ENCODE data around the gene TRANK1. TPM values are rescaled to one million over a fixed set of nuclear protein-coding genes. Genes with fewer than 3 reads are reported as not detected.

TRANK1 gene
- total RNA-seq, 2 donors from 2014 or later, result 3.6 to 7.8 TPM

DNA sequence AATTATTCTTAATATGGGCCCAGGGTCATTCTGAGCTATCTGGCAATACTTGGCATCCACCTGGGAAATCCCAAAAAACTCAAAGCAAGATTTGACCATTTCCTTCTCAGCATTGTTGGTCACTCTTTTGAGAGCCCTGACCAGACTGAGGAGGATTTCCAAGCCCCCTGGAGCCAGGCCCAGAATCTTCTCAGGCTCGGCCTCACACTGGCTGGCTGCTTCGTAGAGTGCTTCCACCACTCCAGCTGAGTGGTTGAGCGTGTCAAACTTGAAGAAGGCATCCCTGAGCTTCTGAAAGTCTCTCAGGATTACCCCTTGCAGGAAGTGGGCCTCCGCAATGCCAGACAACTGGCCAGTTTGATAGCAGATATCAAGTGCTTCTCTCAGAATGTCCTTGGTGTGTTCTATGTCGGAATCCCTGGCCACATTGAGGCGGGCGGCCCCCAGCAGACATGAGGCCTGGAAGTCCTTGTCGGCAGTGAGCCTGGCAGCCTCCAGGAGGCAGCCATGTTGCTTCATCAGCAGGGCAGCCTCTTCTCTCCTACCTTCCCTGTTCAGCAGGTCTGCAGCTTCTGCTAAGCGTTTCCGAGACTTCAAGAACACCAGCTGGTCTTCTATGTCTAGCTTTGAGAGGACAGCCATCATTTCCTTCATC, 111.6 kb downstream of the TRANK1 start:
- Histone ChIP-seq H3K4me3 (no peak overlapping the region), H3K9me3 (no peaks in the 10 kb centered on the region), H3K36me3 (replicated peaks in 1 of 2; ENCODE audit: insufficient read depth in 1 of 2, low read depth in 2 of 2) (peaks cover 0 to 1% of the 10 kb centered on the region in 2 donors), H3K27me3 (no peaks in the 10 kb centered on the region), H3K27ac (no peak overlapping the region), H3K4me1 (no peaks in the 10 kb centered on the region)
- intact Hi-C loops (cut with DNase I), result no loop called here
- WGBS, 2 donors, result 90 to 94% methylated on average over 6 to 10 of the region's 10 CpGs
- DNase-seq (no peak), ATAC-seq (no peak)
- no peak for TF ChIP-seq POLR2A (IDR thresholded peaks at IDR 0.05)
- TF ChIP-seq, protein P1, sequence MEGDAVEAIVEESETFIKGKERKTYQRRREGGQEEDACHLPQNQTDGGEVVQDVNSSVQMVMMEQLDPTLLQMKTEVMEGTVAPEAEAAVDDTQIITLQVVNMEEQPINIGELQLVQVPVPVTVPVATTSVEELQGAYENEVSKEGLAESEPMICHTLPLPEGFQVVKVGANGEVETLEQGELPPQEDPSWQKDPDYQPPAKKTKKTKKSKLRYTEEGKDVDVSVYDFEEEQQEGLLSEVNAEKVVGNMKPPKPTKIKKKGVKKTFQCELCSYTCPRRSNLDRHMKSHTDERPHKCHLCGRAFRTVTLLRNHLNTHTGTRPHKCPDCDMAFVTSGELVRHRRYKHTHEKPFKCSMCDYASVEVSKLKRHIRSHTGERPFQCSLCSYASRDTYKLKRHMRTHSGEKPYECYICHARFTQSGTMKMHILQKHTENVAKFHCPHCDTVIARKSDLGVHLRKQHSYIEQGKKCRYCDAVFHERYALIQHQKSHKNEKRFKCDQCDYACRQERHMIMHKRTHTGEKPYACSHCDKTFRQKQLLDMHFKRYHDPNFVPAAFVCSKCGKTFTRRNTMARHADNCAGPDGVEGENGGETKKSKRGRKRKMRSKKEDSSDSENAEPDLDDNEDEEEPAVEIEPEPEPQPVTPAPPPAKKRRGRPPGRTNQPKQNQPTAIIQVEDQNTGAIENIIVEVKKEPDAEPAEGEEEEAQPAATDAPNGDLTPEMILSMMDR (IDR thresholded peaks at IDR 0.05), result no peak

DNA sequence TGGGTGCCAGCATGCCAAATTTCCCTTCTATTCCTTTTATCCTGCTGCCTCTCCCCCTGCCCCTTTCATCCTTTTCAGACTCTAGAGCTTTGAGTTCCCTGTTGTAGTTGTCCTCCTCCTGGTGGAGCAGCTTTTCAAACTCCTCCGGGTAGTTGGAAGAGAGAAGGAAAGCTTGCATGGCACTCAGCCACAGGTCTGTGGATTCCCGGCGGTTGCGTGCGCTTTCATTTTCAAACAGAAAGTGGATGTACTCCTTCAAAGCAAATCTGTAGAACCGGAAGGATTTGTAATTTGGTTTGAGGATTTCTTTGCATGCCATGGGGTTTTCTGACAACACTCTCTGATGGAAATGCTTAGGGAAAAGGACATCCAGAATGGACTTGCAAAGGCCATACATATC, 112.4 kb downstream of the TRANK1 start:
- H3K27me3 ChIP-seq, result no peaks in the 10 kb centered on the region
- DNase-seq (no peak), ATAC-seq (no peak)
- H3K9me3 ChIP-seq, result no peaks in the 10 kb centered on the region
- 75 to 91% methylated on average over 6 of the region's 6 CpGs for WGBS, 2 donors
- H3K36me3 ChIP-seq (replicated peaks in 1 of 2; ENCODE audit: insufficient read depth in 1 of 2, low read depth in 2 of 2), result peaks cover 0 to 1% of the 10 kb centered on the region in 2 donors
- intact Hi-C loops (cut with DNase I), result no loop called here
- no peak overlapping the region for H3K27ac ChIP-seq
- H3K4me1 ChIP-seq, result no peaks in the 10 kb centered on the region
- no peak overlapping the region for H3K4me3 ChIP-seq
- TF ChIP-seq POLR2A (IDR thresholded peaks at IDR 0.05), result no peak
- TF ChIP-seq, protein P1 (IDR thresholded peaks at IDR 0.05), result no peak

DNA sequence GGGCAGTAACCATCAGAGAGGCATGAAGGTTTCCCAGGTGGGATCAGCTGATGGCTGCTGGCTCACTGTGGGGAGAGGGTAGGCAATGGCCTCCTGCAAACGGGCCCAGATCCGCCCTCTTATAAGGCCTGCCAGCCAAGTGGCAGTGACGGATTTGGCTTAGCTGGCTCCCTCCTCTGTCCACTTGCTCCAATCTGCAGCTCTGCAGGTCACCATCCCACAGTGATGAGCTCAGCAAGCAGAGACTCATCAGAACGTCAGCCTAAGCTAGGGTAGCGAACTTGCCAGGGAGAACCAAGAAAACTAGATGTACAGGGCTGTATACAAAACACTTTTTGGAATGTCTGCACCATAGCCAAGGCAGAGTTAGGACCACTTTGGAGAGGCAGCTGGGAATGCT, 117.7 kb downstream of the TRANK1 start:
- TF ChIP-seq, protein P1 (IDR thresholded peaks at IDR 0.05), result no peak
- TF ChIP-seq POLR2A (IDR thresholded peaks at IDR 0.05), result no peak
- no peak overlapping the region for H3K4me3 ChIP-seq
- intact Hi-C loops (cut with DNase I), result no loop called here
- no peak for DNase-seq
- WGBS, 2 donors, result 73 to 76% methylated on average over 5 of the region's 5 CpGs
- H3K27ac ChIP-seq, result no peak overlapping the region
- no peak for ATAC-seq
- peaks cover 0 to 4% of the 10 kb centered on the region in 2 donors for H3K36me3 ChIP-seq (replicated peaks in 1 of 2; ENCODE audit: insufficient read depth in 1 of 2, low read depth in 2 of 2)
- H3K9me3 ChIP-seq, result no peaks in the 10 kb centered on the region
- H3K4me1 ChIP-seq, result no peaks in the 10 kb centered on the region
- no peaks in the 10 kb centered on the region for H3K27me3 ChIP-seq

DNA sequence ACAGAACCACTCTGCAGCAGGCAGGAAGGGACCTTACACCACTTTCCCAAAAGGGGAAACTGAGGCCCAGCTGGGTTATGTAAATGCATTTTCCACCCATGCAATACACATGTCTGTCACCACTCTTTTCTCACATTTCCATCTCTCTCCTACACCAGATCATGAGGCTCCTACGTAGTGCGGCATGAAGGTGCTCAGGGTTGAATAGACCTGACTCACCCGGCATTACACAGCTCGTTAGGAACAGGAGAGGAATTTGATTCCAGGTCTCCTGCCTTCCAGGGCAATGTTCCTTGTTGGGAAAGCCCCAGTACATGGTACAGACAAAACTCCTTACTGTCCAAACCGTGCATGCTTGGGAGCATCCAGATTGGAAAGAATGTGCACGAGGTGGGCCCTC, 118.6 kb downstream of the TRANK1 start:
- DNase-seq, result no peak

More for the DNA sequence above, 118.6 kb downstream of the TRANK1 start:
- intact Hi-C loops (cut with DNase I), result no loop called here
- no peak for TF ChIP-seq POLR2A (IDR thresholded peaks at IDR 0.05)
- TF ChIP-seq, protein P1 (IDR thresholded peaks at IDR 0.05), result no peak
- no peaks in the 10 kb centered on the region for H3K27me3 ChIP-seq
- peaks cover 0 to 2% of the 10 kb centered on the region in 2 donors for H3K36me3 ChIP-seq (replicated peaks in 1 of 2; ENCODE audit: insufficient read depth in 1 of 2, low read depth in 2 of 2)
- no peaks in the 10 kb centered on the region for H3K9me3 ChIP-seq
- H3K27ac ChIP-seq, result no peak overlapping the region
- WGBS, 2 donors, result 92 to 94% methylated on average over 6 of the region's 6 CpGs
- no peak for ATAC-seq
- H3K4me1 ChIP-seq, result no peaks in the 10 kb centered on the region
- no peak overlapping the region for H3K4me3 ChIP-seq
